NB4 (cell line): ENCODE data around the gene SDK2.

ENCODE experiments used
- CTCF ChIP-seq: IDR thresholded peaks from one replicate; pipeline ENCODE4 v1.5.1; 2012; ENCODE audit warnings: low read depth, low read length
- MYC ChIP-seq: IDR thresholded peaks from 2 replicates; pipeline ENCODE4 v1.6.1; 2011; ENCODE audit warnings: low read depth, low read length
- POLR2A ChIP-seq: IDR thresholded peaks from 2 replicates; pipeline ENCODE4 v1.6.1; 2011; ENCODE audit warnings: mild to moderate bottlenecking; ENCODE audit not compliant: insufficient read length; ENCODE audit errors: extremely low read depth

- TF ChIP-seq MYC (no peak), CTCF (no peak), POLR2A (no peak)
These were observed 339.1 kb downstream of the SDK2 start for GRCh38 chr17:73304971-73305812.
